Stimulated activated CD4-positive, alpha-beta T cell treated with anti-CD3 and anti-CD28 coated beads, Interleukin-15, amount 100 ng/mL, for 1 hour (primary cell): ENCODE measurements around the gene PRRC2B.
"Not testable (repeated sequence)": the region's sequence is repeated elsewhere in the genome, so short reads cannot be mapped to it uniquely, and the experiment has no call there.

Source experiments
- DNase-seq, 2 donors: peaks; one replicate each; pipeline ENCODE4 v3.0.0-alpha.2; 2020; ENCODE audit warnings: low read depth in 1 of 2, low spot score in 1 of 2

Gene PRRC2B

GRCh38 chr9:131393622-131394463 lies at the start of gene PRRC2B:
PRRC2B (plus strand) TSS chr9:131394086; CDS start chr9:131430145, 36,059 bp downstream.
- peak; percentile 77 to 82 for DNase-seq

GRCh38 chr9:131344931-131345535 lies 48.9 kb upstream of the PRRC2B start:
- DNase-seq = not testable (repeated sequence)

GRCh38 chr9:131346559-131346958 lies 47.3 kb upstream of the PRRC2B start:
- no peak for DNase-seq

GRCh38 chr9:131347376-131348020 lies 46.4 kb upstream of the PRRC2B start:
- no peak for DNase-seq

- DNase-seq = no peak
Observed at GRCh38 chr9:131348631-131349521, 45.0 kb upstream of the PRRC2B start.

GRCh38 chr9:131349522-131349880 lies 44.4 kb upstream of the PRRC2B start:
- DNase-seq = no peak

- DNase-seq = peak; percentile 65 to 80
Observed at GRCh38 chr9:131349881-131350563, 43.9 kb upstream of the PRRC2B start.

GRCh38 chr9:131356479-131356878 lies 37.4 kb upstream of the PRRC2B start:
- not testable (repeated sequence) for DNase-seq

- no peak for DNase-seq
Observed at GRCh38 chr9:131358556-131358955, 35.3 kb upstream of the PRRC2B start.

GRCh38 chr9:131361202-131361833 lies 32.6 kb upstream of the PRRC2B start:
- peak in 1 of 2 donors; percentile 22 for DNase-seq

- no peak for DNase-seq
Observed at GRCh38 chr9:131365546-131365945, 28.3 kb upstream of the PRRC2B start.

GRCh38 chr9:131366761-131367401 lies 27.0 kb upstream of the PRRC2B start:
- DNase-seq = no peak

GRCh38 chr9:131367450-131367849 lies 26.4 kb upstream of the PRRC2B start:
- DNase-seq = no peak

- no peak for DNase-seq
Observed at GRCh38 chr9:131370638-131371037, 23.2 kb upstream of the PRRC2B start.

GRCh38 chr9:131372599-131372973 lies 21.3 kb upstream of the PRRC2B start:
- not testable (repeated sequence) for DNase-seq

- DNase-seq = not testable (repeated sequence)
Observed at GRCh38 chr9:131374638-131375037, 19.2 kb upstream of the PRRC2B start.

GRCh38 chr9:131379056-131379455 lies 14.8 kb upstream of the PRRC2B start:
- no peak for DNase-seq

GRCh38 chr9:131382850-131383729 lies 10.8 kb upstream of the PRRC2B start:
- no peak for DNase-seq

GRCh38 chr9:131385296-131385695 lies 8.6 kb upstream of the PRRC2B start:
- no peak for DNase-seq
